Right lobe of liver (tissue), 6 donors: ENCODE data around the gene GAPDH. TPM values are rescaled to one million over a fixed set of nuclear protein-coding genes. Genes with fewer than 3 reads are reported as not detected.
"Not testable (repeated sequence)": the region's sequence is repeated elsewhere in the genome, so short reads cannot be mapped to it uniquely, and the experiment has no call there.

Source experiments
- ATAC-seq, 4 donors: fragments of 200-7000 bp; cut with Tn5 transposase; one replicate each; pipeline ENCODE4 v1.9.1; 2020; ENCODE audit warnings: mild to moderate bottlenecking in 4 of 4, moderate library complexity in 4 of 4
- DNase-seq, 3 donors: peaks; one replicate each; pipeline ENCODE4 v3.0.0-alpha.2; 2020
- H3K27ac ChIP-seq, 3 donors: fragments of 200-600 bp; one replicate each; pipeline ENCODE4 v1.8.0; 2022
- H3K27me3 ChIP-seq, 2 donors: fragments of 200-600 bp; one replicate each; pipeline ENCODE4 v1.8.0; 2022
- H3K36me3 ChIP-seq, 4 donors: fragments of 200-600 bp; sonication (generic) in 1 of 4; one replicate each; pipeline versions ENCODE4 v1.5.1 to v1.8.0; 2017 to 2022; ENCODE audit warnings: control low read depth in 1 of 4
- H3K4me1 ChIP-seq, 4 donors: fragments of 200-600 bp; sonication (generic) in 1 of 4; one replicate each; pipeline versions ENCODE4 v1.5.1 to v1.8.0; 2017 to 2022; ENCODE audit warnings: control low read depth in 1 of 4
- H3K4me3 ChIP-seq, 3 donors: fragments of 200-600 bp; one replicate each; pipeline ENCODE4 v1.8.0; 2022
- H3K9me3 ChIP-seq, 4 donors: fragments of 200-600 bp; sonication (generic) in 1 of 4; one replicate each; pipeline versions ENCODE4 v1.5.1 to v1.8.0; 2017 to 2022; ENCODE audit warnings: control low read depth in 1 of 4
- POLR2A ChIP-seq: fragments of 450-650 bp; IDR thresholded peaks from one replicate; pipeline ENCODE4 v1.6.1; 2017; ENCODE audit warnings: antibody characterized with exemption, mild to moderate bottlenecking
- WGBS: methylation state at CpG from one replicate; pipeline ENCODE4 v1.1.6; 2018; ENCODE audit warnings: low coverage, low lambda C conversion rate; ENCODE audit not compliant: insufficient coverage; ENCODE audit errors: missing lambda C conversion rate; 5-methylcytosine and 5-hydroxymethylcytosine counted together
- intact Hi-C, 2 donors: fragments of 100-400 bp; cut with DNase I; formaldehyde crosslinking; loops; one replicate each; pipeline versions ENCODE4 v1.11.2 to v1.14.1; 2022
- total RNA-seq, 6 experiments: library from RNA; depleted of rRNA in 2 of 6; stranded (reverse); fragments of >200 nt in 2 of 6; fragmentation: NEBNext Ultra II Directional in 3 of 6; extraction: Animal tissue kit (Norgen Biotek cat#: 25700) in 3 of 6; gene quantifications; one replicate each; pipeline versions ENCODE4 v1.1.0 to v1.2.4, GENCODE V29; 2016 to 2023
- TF ChIP-seq, protein P1 (sequence below), 4 donors: fragments of 200-600 bp in 3 of 4; fragments of 450-650 bp in 1 of 4; IDR thresholded peaks; one replicate each; pipeline versions ENCODE4 v1.5.1 to v1.8.0; 2016 to 2022; ENCODE audit warnings: antibody characterized with exemption in 4 of 4, mild to moderate bottlenecking in 2 of 4
- donor health status: DM: no; HTN: yes; CAD: no.
- donor health status: DM: no; HTN: no; CAD: no.
- donor health status: DM: no; HTN: no; CAD: no.
- donor health status: DM: no; HTN: yes; CAD: no.
- donor health status: DM: no; HTN: yes; CAD: no.

The GAPDH gene
- total RNA-seq, 6 experiments from 2014 or later, result 788 to 3,247 (median 1,580) TPM

DNA sequence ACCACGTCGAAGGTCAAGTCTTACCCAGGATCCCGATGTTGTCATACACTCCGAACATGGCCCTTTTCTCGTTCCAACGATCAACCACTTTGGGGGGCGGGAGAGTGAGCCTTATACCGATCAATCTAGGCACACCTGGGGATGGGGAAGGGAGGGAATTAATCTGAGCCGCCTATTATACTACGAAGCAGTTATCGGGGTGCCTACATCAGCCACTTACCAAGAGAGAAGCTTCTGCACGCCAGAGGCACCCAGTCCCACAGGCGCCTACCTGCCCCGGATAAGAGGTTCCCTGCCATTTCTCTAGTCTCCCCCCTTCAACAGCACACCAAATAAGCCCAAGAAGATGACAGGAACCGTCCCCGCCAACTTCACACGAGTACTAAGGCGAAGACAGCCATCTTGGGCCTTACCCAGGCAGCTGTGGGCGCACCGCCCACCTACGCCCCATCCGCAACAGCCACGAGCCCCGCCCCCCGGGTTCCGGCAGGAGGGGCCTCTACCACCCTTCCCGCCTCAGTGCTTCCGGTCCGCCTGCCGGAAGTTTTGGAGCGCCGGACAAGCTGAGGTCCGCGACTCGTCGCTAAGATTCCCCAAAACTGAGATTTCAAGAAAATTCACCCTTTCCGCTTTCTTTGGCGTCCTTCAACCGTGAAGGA lies 41.4 kb upstream of the GAPDH start, which contains the start of gene MRPL51:
Gene MRPL51, minus strand, starts transcription at position 425 of the 659 bp plus-strand sequence. Its CDS starts 126 bp downstream, at position 299.
- under 1% methylated on average over 21 of the region's 39 CpGs for whole genome bisulfite sequencing
- intact Hi-C loops, result no loop called here
- peak; percentile 56 for TF ChIP-seq POLR2A
- TF ChIP-seq, protein P1, sequence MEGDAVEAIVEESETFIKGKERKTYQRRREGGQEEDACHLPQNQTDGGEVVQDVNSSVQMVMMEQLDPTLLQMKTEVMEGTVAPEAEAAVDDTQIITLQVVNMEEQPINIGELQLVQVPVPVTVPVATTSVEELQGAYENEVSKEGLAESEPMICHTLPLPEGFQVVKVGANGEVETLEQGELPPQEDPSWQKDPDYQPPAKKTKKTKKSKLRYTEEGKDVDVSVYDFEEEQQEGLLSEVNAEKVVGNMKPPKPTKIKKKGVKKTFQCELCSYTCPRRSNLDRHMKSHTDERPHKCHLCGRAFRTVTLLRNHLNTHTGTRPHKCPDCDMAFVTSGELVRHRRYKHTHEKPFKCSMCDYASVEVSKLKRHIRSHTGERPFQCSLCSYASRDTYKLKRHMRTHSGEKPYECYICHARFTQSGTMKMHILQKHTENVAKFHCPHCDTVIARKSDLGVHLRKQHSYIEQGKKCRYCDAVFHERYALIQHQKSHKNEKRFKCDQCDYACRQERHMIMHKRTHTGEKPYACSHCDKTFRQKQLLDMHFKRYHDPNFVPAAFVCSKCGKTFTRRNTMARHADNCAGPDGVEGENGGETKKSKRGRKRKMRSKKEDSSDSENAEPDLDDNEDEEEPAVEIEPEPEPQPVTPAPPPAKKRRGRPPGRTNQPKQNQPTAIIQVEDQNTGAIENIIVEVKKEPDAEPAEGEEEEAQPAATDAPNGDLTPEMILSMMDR (IDR thresholded peaks at IDR 0.05), result no peak
- H3K27me3 ChIP-seq, result no peaks in the 10 kb centered on the region
- H3K4me3 ChIP-seq, result peak within 1 kb of the TSS; percentile 60 to 91 (median 76)
- peak; percentile 99 for DNase-seq
- ATAC-seq, result peak; percentile 94 to 97 (median 95)
- H3K36me3 ChIP-seq, result peaks cover 0 to 24% (median 0%) of the 10 kb centered on the region in 4 donors
- H3K9me3 ChIP-seq, result no peaks in the 10 kb centered on the region
- H3K27ac ChIP-seq, result peak within 1 kb of the TSS; percentile 71 to 97 (median 91)
- peaks cover 0 to 20% (median 4%) of the 10 kb centered on the region in 4 donors for H3K4me1 ChIP-seq

DNA sequence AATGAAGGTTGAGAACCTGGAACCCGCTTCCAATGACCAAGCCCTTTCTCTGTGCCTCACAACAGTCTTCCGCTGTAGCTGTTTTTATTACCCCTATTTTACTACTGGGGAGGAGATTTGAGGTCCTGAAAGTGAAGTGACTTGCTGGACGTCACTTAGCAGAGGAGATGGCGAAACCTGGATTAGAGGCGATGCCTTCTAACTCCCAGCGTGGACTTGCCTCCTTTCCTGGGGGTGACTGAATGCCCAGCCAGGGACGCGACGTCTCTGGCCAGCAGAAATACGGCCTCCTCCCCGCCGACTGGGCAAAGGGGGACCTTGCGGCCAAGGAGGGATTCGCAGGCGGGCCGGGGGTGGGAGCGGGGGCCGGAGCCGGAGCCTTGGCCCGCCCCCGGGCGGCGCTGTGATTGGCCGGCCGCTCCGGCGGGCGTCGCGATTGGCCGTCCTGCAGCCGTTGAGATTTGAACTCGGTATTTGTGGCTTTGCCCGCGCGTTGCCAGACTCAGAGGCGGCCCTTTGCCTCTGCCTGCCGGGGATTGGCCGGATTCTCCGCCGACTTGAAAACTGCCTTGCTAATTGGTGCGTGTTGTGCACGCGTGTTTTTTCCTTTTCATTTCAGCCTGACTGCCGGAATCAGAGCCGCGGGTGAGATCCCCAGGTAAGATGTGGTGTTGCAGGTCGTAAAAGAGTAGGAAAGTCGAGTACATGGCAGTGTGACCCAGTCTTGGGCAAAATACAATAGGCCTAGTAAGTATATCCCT lies 40.6 kb upstream of the GAPDH start, which contains the start of gene NCAPD2:
Gene NCAPD2, plus strand, starts transcription at position 606 of the 761 bp plus-strand sequence. CDS start 997 bp downstream, outside the sequence.
- H3K9me3 ChIP-seq, result no peaks in the 10 kb centered on the region
- DNase-seq (peak; percentile 95 to 98 (median 95)), ATAC-seq (peak; percentile 93 to 97 (median 95))
- peak within 1 kb of the TSS; percentile 60 to 91 (median 76) for H3K4me3 ChIP-seq
- intact Hi-C loops, result no loop called here
- TF ChIP-seq POLR2A, result no peak
- TF ChIP-seq, protein P1 (IDR thresholded peaks at IDR 0.05), result peak in 3 of 4 donors; percentile 23 to 55 (median 24)
- H3K36me3 ChIP-seq, result peaks cover 0 to 29% (median 0%) of the 10 kb centered on the region in 4 donors
- peaks cover 0 to 20% (median 4%) of the 10 kb centered on the region in 4 donors for H3K4me1 ChIP-seq
- H3K27ac ChIP-seq, result peak within 1 kb of the TSS; percentile 71 to 97 (median 91)
- H3K27me3 ChIP-seq, result no peaks in the 10 kb centered on the region
- 0% methylated on average over 31 of the region's 49 CpGs for WGBS

DNA sequence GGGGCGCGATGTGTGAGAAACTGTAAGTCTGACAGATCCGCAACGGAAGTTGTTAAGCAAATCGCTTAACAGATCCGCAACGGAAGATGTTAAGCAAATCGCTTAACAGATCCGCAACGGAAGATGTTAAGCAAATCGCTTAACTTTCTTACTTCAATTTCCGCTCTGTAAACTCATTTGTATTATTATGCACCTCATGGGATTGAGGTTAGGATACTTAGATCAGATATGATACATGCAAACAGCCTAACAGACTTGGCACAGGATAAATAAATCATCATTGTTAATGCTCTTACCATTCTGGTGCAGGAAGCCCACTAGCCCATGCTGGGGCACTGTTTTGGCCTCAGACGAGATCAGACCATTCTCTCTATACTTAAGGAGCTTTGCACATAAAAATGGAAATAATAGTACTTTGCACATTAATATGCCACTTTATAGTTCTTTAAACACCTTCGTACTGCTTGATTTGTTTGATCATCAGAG lies 40.0 kb upstream of the GAPDH start:
- Histone ChIP-seq H3K4me3 (peak overlapping the region; percentile 60 to 91 (median 76)), H3K9me3 (no peaks in the 10 kb centered on the region), H3K4me1 (peaks cover 0 to 20% (median 4%) of the 10 kb centered on the region in 4 donors), H3K27me3 (no peaks in the 10 kb centered on the region), H3K27ac (peak overlapping the region in 1 of 3 donors; percentile 91), H3K36me3 (peaks cover 0 to 35% (median 0%) of the 10 kb centered on the region in 4 donors)
- DNase-seq (no peak), ATAC-seq (peak in 2 of 4 donors; percentile 5 to 7)
- intact Hi-C loops, result no loop called here
- TF ChIP-seq POLR2A, result no peak
- TF ChIP-seq, protein P1 (IDR thresholded peaks at IDR 0.05), result no peak
- 1% methylated on average over 14 of the region's 14 CpGs for WGBS

DNA sequence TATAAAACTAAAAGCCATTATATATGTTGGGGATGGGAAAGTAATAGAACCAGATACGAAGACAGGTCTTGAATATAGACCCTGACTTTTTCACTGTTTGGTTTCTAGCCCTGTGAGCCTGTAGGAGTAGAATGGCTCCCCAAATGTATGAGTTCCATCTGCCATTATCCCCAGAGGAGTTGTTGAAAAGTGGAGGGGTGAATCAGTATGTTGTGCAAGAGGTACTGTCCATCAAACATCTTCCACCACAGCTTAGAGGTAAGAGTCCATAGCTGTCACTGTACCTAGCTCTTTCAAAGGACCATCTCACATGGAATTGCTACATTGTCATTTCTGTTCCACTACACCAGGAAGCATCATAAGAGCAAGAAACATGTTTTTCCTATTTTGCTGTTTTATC lies 39.3 kb upstream of the GAPDH start:
- DNase-seq (no peak), ATAC-seq (no peak)
- H3K27me3 ChIP-seq, result no peaks in the 10 kb centered on the region
- no peaks in the 10 kb centered on the region for H3K9me3 ChIP-seq
- H3K36me3 ChIP-seq, result peaks cover 0 to 39% (median 0%) of the 10 kb centered on the region in 4 donors
- no peak overlapping the region for H3K27ac ChIP-seq
- H3K4me3 ChIP-seq, result no peak overlapping the region
- intact Hi-C loops, result no loop called here
- WGBS, result 91% methylated on average over 1 of the region's 1 CpG
- H3K4me1 ChIP-seq, result peaks cover 0 to 20% (median 4%) of the 10 kb centered on the region in 4 donors
- TF ChIP-seq, protein P1 (IDR thresholded peaks at IDR 0.05), result no peak
- TF ChIP-seq POLR2A, result no peak

DNA sequence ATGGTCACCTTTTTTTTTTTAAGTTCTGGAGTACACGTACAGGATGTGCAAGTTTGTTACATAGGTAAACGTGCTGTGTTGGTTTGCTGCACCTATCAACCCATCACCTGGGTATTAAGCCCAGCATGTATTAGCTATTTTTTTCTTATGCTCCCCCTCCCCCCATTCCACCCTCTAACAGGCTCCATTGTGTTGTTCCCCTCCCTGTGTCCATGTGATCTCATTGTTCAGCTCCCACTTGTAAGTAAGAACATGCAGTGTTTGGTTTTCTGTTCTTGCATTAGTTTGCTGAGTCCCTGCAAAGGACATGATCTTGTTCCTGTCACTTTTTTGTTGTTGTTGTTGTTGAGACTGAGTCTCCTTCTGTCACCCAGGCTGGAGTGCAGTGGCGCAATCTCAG lies 37.0 kb upstream of the GAPDH start:
- WGBS, result 72% methylated on average over 3 of the region's 3 CpGs
- not testable (repeated sequence) for ATAC-seq
- H3K36me3 ChIP-seq, result peaks cover 0 to 31% (median 0%) of the 10 kb centered on the region in 4 donors

More for the DNA sequence above, 37.0 kb upstream of the GAPDH start:
- H3K4me3 ChIP-seq, DNase-seq, H3K9me3 ChIP-seq, H3K27me3 ChIP-seq, intact Hi-C loops, H3K27ac ChIP-seq: not testable (repeated sequence)
- peaks cover 0 to 18% (median 4%) of the 10 kb centered on the region in 4 donors for H3K4me1 ChIP-seq
